SJSA1 (cell line): ENCODE measurements around the gene ZYG11A. TPM values are rescaled to one million over a fixed set of nuclear protein-coding genes. Genes with fewer than 3 reads are reported as not detected.

Experiments
- DNase-seq, 2 experiments: peaks; one replicate each; pipeline ENCODE4 v3.0.0-alpha.2; 2015 to 2020; ENCODE audit warnings: low spot score in 2 of 2, low read depth in 1 of 2
- H3K27ac ChIP-seq: fragments of 250-450 bp; sonication (Bioruptor Pico); 2 replicates; pipeline ENCODE4 v1.5.1; 2020; ENCODE audit warnings: mild to moderate bottlenecking, moderate library complexity
- H3K27me3 ChIP-seq: fragments of 250-450 bp; sonication (Bioruptor Pico); replicated peaks from 2 replicates; pipeline ENCODE4 v1.5.1; 2020; ENCODE audit warnings: mild to moderate bottlenecking, moderate library complexity
- H3K36me3 ChIP-seq: fragments of 250-450 bp; sonication (Bioruptor Pico); 2 replicates; pipeline ENCODE4 v1.5.1; 2020; ENCODE audit warnings: mild to moderate bottlenecking
- H3K4me1 ChIP-seq: fragments of 250-450 bp; sonication (Bioruptor Pico); replicated peaks from 2 replicates; pipeline ENCODE4 v1.6.1; 2021; ENCODE audit warnings: mild to moderate bottlenecking
- H3K4me3 ChIP-seq: fragments of 250-450 bp; sonication (Bioruptor Pico); 2 replicates; pipeline ENCODE4 v1.5.1; 2020; ENCODE audit warnings: mild to moderate bottlenecking
- H3K9me3 ChIP-seq: fragments of 250-450 bp; sonication (Bioruptor Pico); replicated peaks from 2 replicates; pipeline ENCODE4 v1.5.1; 2020; ENCODE audit warnings: mild to moderate bottlenecking
- total RNA-seq: library from RNA; depleted of rRNA; stranded (reverse); fragments of >200 nt; shearing (Covaris generic); gene quantifications from 2 replicates; pipeline ENCODE4 v1.2.3, GENCODE V29; 2014

Gene ZYG11A
- total RNA-seq, 1 experiment from 2014 or later = 2.1 TPM

GRCh38 chr1:52916241-52916975 lies 73.8 kb downstream of the ZYG11A start:
- no peak for DNase-seq
- no peaks in the 10 kb centered on the region for H3K36me3 ChIP-seq
- no peaks in the 10 kb centered on the region; the same call in 1 of the 2 replicates for H3K9me3 ChIP-seq

GRCh38 chr1:52917156-52917555 lies 74.6 kb downstream of the ZYG11A start:
- no peak overlapping the region for H3K27ac ChIP-seq
- DNase-seq = no peak

More at GRCh38 chr1:52916241-52916975, 73.8 kb downstream of the ZYG11A start:
- peaks cover 3% of the 10 kb centered on the region for H3K4me1 ChIP-seq
- H3K4me3 ChIP-seq = no peak overlapping the region
- H3K27me3 ChIP-seq = no peaks in the 10 kb centered on the region
- no peak overlapping the region for H3K27ac ChIP-seq

GRCh38 chr1:52917581-52917980 lies 75.0 kb downstream of the ZYG11A start:
- DNase-seq = no peak
- Histone ChIP-seq H3K9me3 (no peaks in the 10 kb centered on the region; the same call in 1 of the 2 replicates), H3K27ac (no peak overlapping the region), H3K27me3 (no peaks in the 10 kb centered on the region), H3K4me1 (peaks cover 7% of the 10 kb centered on the region), H3K4me3 (no peak overlapping the region), H3K36me3 (no peaks in the 10 kb centered on the region)

More at GRCh38 chr1:52917156-52917555, 74.6 kb downstream of the ZYG11A start:
- Histone ChIP-seq H3K36me3 (no peaks in the 10 kb centered on the region), H3K9me3 (no peaks in the 10 kb centered on the region; the same call in 1 of the 2 replicates), H3K4me1 (peaks cover 7% of the 10 kb centered on the region), H3K4me3 (no peak overlapping the region), H3K27me3 (no peaks in the 10 kb centered on the region)

GRCh38 chr1:52918201-52918600 lies 75.6 kb downstream of the ZYG11A start:
- Histone ChIP-seq H3K36me3 (no peaks in the 10 kb centered on the region), H3K27me3 (no peaks in the 10 kb centered on the region), H3K4me1 (peaks cover 7% of the 10 kb centered on the region), H3K9me3 (no peaks in the 10 kb centered on the region; the same call in 1 of the 2 replicates), H3K4me3 (no peak overlapping the region), H3K27ac (no peak overlapping the region)
- no peak for DNase-seq

GRCh38 chr1:52919051-52919722 lies 76.6 kb downstream of the ZYG11A start:
- Histone ChIP-seq H3K36me3 (no peaks in the 10 kb centered on the region), H3K4me1 (peaks cover 7% of the 10 kb centered on the region), H3K9me3 (no peaks in the 10 kb centered on the region; the same call in 1 of the 2 replicates), H3K27me3 (no peaks in the 10 kb centered on the region), H3K4me3 (no peak overlapping the region), H3K27ac (no peak overlapping the region)
- DNase-seq = no peak

GRCh38 chr1:52919723-52920483 lies 77.3 kb downstream of the ZYG11A start:
- Histone ChIP-seq H3K4me1 (peaks cover 7% of the 10 kb centered on the region), H3K27ac (no peak overlapping the region), H3K9me3 (no peaks in the 10 kb centered on the region; the same call in 1 of the 2 replicates), H3K36me3 (no peaks in the 10 kb centered on the region), H3K27me3 (no peaks in the 10 kb centered on the region), H3K4me3 (no peak overlapping the region)
- no peak for DNase-seq

- Histone ChIP-seq H3K4me1 (peaks cover 7% of the 10 kb centered on the region), H3K27me3 (no peaks in the 10 kb centered on the region), H3K27ac (no peak overlapping the region), H3K9me3 (no peaks in the 10 kb centered on the region; the same call in 1 of the 2 replicates), H3K36me3 (no peaks in the 10 kb centered on the region), H3K4me3 (peak overlapping the region; percentile 38)
- no peak for DNase-seq
Measured at GRCh38 chr1:52920791-52921291, 78.3 kb downstream of the ZYG11A start.

GRCh38 chr1:52925571-52926005 lies 83.0 kb downstream of the ZYG11A start:
- DNase-seq = peak in 1 of 2 experiments; percentile 11
- Histone ChIP-seq H3K27me3 (no peaks in the 10 kb centered on the region), H3K4me1 (peaks cover 18% of the 10 kb centered on the region), H3K27ac (no peak overlapping the region), H3K9me3 (no peaks in the 10 kb centered on the region), H3K4me3 (no peak overlapping the region), H3K36me3 (0 out of 2 replicates have a peak, but pooled peaks cover 4% of the 10 kb centered on the region)

- H3K4me3 ChIP-seq = peak overlapping the region; percentile 69
- no peaks in the 10 kb centered on the region for H3K9me3 ChIP-seq
- H3K4me1 ChIP-seq = peaks cover 11% of the 10 kb centered on the region
- H3K27me3 ChIP-seq = no peaks in the 10 kb centered on the region
- peaks cover 8% of the 10 kb centered on the region; the same call in 1 of the 2 replicates for H3K36me3 ChIP-seq
- no peak for DNase-seq
- H3K27ac ChIP-seq = no peak overlapping the region
Measured at GRCh38 chr1:52926864-52927211, 84.3 kb downstream of the ZYG11A start.

GRCh38 chr1:52927212-52928014 lies 84.9 kb downstream of the ZYG11A start, which contains the start of gene SCP2:
SCP2 (plus strand) TSS chr1:52927276; CDS start chr1:52927397, 121 bp downstream.
- Histone ChIP-seq H3K27ac (peak within 1 kb of the TSS; percentile 34), H3K4me3 (peak within 1 kb of the TSS; percentile 69), H3K27me3 (no peaks in the 10 kb centered on the region), H3K9me3 (no peaks in the 10 kb centered on the region), H3K4me1 (peaks cover 11% of the 10 kb centered on the region), H3K36me3 (peaks cover 8% of the 10 kb centered on the region; the same call in 1 of the 2 replicates)
- peak; percentile 72 to 85 for DNase-seq

GRCh38 chr1:52928015-52928404 lies 85.5 kb downstream of the ZYG11A start:
- peak in 1 of 2 experiments; percentile 62 for DNase-seq
- Histone ChIP-seq H3K4me1 (peaks cover 11% of the 10 kb centered on the region), H3K4me3 (peak overlapping the region; percentile 69), H3K27me3 (no peaks in the 10 kb centered on the region), H3K27ac (no peak overlapping the region; the same call in 1 of the 2 replicates), H3K9me3 (no peaks in the 10 kb centered on the region), H3K36me3 (peaks cover 8% of the 10 kb centered on the region; the same call in 1 of the 2 replicates)

GRCh38 chr1:52929019-52929418 lies 86.5 kb downstream of the ZYG11A start:
- Histone ChIP-seq H3K9me3 (no peaks in the 10 kb centered on the region), H3K36me3 (peaks cover 8% of the 10 kb centered on the region; the same call in 1 of the 2 replicates), H3K4me3 (no peak overlapping the region), H3K27ac (no peak overlapping the region), H3K4me1 (peaks cover 11% of the 10 kb centered on the region), H3K27me3 (no peaks in the 10 kb centered on the region)
- DNase-seq = no peak
